ENCODE results near the gene ITGB3.

DNA sequence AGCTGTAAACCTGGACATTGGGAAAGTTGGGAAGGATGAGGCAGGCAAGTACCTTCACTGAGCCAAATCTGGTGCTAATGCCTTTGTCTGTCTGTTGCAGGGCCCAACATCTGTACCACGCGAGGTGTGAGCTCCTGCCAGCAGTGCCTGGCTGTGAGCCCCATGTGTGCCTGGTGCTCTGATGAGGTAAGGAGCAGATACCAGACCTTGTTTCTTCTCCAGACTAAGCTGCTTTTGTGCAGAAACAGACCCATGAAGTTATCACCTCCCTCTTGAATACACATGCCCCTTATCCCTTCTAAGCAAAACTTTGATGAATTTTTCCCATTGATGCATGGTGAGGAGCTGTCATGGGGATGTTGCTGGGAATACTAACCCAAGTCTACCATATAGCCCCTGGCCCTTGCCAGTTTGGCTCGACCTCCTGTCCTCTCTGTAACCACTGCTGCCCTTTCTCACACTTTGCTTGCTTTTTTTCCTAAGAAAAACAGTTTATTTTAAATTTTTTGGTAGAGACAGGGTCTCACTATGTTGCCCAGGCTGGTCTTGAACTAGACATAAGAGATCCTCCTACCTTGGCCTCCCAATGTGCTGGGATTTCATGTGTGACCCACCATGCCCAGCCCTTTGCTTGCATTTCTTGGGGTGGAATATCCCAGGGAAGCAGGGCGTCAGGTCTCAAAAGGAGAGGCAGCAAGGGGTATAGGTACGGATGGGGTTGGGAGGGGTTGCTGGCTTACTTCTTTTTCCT lies 20.9 kb downstream of the ITGB3 start:
- TF ChIP-seq POLR2A (IDR thresholded peaks at IDR 0.05) (no peak), EP300 (IDR thresholded peaks at IDR 0.05) (no peak)
- TF ChIP-seq, protein P1, sequence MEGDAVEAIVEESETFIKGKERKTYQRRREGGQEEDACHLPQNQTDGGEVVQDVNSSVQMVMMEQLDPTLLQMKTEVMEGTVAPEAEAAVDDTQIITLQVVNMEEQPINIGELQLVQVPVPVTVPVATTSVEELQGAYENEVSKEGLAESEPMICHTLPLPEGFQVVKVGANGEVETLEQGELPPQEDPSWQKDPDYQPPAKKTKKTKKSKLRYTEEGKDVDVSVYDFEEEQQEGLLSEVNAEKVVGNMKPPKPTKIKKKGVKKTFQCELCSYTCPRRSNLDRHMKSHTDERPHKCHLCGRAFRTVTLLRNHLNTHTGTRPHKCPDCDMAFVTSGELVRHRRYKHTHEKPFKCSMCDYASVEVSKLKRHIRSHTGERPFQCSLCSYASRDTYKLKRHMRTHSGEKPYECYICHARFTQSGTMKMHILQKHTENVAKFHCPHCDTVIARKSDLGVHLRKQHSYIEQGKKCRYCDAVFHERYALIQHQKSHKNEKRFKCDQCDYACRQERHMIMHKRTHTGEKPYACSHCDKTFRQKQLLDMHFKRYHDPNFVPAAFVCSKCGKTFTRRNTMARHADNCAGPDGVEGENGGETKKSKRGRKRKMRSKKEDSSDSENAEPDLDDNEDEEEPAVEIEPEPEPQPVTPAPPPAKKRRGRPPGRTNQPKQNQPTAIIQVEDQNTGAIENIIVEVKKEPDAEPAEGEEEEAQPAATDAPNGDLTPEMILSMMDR (IDR thresholded peaks at IDR 0.05) = no peak

All from ovary (tissue), 3 donors.